Endothelial cell of umbilical vein (primary cell): ENCODE data around the gene SEMA3G.

Experiments used
- CTCF ChIP-seq, 2 donors: IDR thresholded peaks; 1 replicate in 1 of 2; 2 replicates in 1 of 2; pipeline ENCODE4 v1.5.1; 2011; ENCODE audit warnings: low read length in 2 of 2, mild to moderate bottlenecking in 2 of 2, moderate library complexity in 2 of 2, control low read depth in 1 of 2, inconsistent platforms in 1 of 2, low read depth in 1 of 2; ENCODE audit not compliant: insufficient read depth in 1 of 2; ENCODE audit errors: extremely low read depth in 1 of 2
- MYC ChIP-seq: IDR thresholded peaks from one replicate; pipeline ENCODE4 v1.6.1; 2011; ENCODE audit warnings: mild to moderate bottlenecking, low read depth, low read length
- POLR2A ChIP-seq: IDR thresholded peaks from 2 replicates; pipeline ENCODE4 v1.6.1; 2012; ENCODE audit warnings: low read depth, mild to moderate bottlenecking, control low read depth, low read length
- POLR2AphosphoS5 ChIP-seq: IDR thresholded peaks from 2 replicates; pipeline ENCODE4 v1.6.1; 2012; ENCODE audit warnings: low read depth, mild to moderate bottlenecking, control low read depth, low read length, moderate library complexity; ENCODE audit not compliant: insufficient read depth

GRCh38 chr3:52446631-52447511 lies 2.0 kb upstream of the SEMA3G start:
- TF ChIP-seq POLR2AphosphoS5 (no peak), POLR2A (no peak), CTCF (IDR thresholded peaks at IDR 0.05; ENCODE audit: extremely low read depth in 1 of 2, insufficient read depth in 1 of 2, low read depth in 1 of 2, low read length in 2 of 2) (peak; percentile 99), MYC (no peak)
